Brain microvascular endothelial cell (primary cell): ENCODE measurements around the gene MLN.
"Not testable (repeated sequence)": the region's sequence is repeated elsewhere in the genome, so short reads cannot be mapped to it uniquely, and the experiment has no call there.

Source experiments
- DNase-seq: peaks from one replicate; pipeline ENCODE4 v3.0.0-alpha.2; 2020
- H3K27ac ChIP-seq: fragments of 250-450 bp; sonication (Bioruptor Pico); 2 replicates; pipeline ENCODE4 v1.5.1; 2020; ENCODE audit warnings: mild to moderate bottlenecking, moderate library complexity
- H3K27me3 ChIP-seq: fragments of 250-450 bp; sonication (Bioruptor Pico); replicated peaks from 2 replicates; pipeline ENCODE4 v1.5.1; 2020; ENCODE audit warnings: mild to moderate bottlenecking
- H3K36me3 ChIP-seq: fragments of 250-450 bp; sonication (Bioruptor Pico); replicated peaks from 2 replicates; pipeline ENCODE4 v1.5.1; 2020; ENCODE audit warnings: mild to moderate bottlenecking
- H3K4me3 ChIP-seq: 2 replicates; pipeline ENCODE4 v1.5.1; 2011; ENCODE audit warnings: low read depth, mild to moderate bottlenecking, control low read depth, low read length, moderate library complexity
- in situ Hi-C: cut with HindIII; loops from 2 replicates; pipeline ENCODE4 v1.10.0; 2017; ENCODE audit warnings: low sequenced_read_pairs, low pct_ligation_motif_present
- TF ChIP-seq, protein P1 (sequence below): IDR thresholded peaks from 2 replicates; pipeline ENCODE4 v1.5.1; 2011; ENCODE audit warnings: low read depth, mild to moderate bottlenecking, moderate library complexity, low read length, control low read depth, inconsistent platforms; ENCODE audit errors: missing control alignments

The MLN gene

GRCh38 chr6:33838983-33839382, 35.2 kb upstream of the MLN start:
- no peaks in the 10 kb centered on the region for H3K36me3 ChIP-seq
- DNase-seq = no peak
- TF ChIP-seq, protein P1, sequence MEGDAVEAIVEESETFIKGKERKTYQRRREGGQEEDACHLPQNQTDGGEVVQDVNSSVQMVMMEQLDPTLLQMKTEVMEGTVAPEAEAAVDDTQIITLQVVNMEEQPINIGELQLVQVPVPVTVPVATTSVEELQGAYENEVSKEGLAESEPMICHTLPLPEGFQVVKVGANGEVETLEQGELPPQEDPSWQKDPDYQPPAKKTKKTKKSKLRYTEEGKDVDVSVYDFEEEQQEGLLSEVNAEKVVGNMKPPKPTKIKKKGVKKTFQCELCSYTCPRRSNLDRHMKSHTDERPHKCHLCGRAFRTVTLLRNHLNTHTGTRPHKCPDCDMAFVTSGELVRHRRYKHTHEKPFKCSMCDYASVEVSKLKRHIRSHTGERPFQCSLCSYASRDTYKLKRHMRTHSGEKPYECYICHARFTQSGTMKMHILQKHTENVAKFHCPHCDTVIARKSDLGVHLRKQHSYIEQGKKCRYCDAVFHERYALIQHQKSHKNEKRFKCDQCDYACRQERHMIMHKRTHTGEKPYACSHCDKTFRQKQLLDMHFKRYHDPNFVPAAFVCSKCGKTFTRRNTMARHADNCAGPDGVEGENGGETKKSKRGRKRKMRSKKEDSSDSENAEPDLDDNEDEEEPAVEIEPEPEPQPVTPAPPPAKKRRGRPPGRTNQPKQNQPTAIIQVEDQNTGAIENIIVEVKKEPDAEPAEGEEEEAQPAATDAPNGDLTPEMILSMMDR = no peak
- no peaks in the 10 kb centered on the region for H3K27me3 ChIP-seq
- H3K27ac ChIP-seq = no peak overlapping the region
- in situ Hi-C loops = no loop called here
- H3K4me3 ChIP-seq = no peak overlapping the region

DNA sequence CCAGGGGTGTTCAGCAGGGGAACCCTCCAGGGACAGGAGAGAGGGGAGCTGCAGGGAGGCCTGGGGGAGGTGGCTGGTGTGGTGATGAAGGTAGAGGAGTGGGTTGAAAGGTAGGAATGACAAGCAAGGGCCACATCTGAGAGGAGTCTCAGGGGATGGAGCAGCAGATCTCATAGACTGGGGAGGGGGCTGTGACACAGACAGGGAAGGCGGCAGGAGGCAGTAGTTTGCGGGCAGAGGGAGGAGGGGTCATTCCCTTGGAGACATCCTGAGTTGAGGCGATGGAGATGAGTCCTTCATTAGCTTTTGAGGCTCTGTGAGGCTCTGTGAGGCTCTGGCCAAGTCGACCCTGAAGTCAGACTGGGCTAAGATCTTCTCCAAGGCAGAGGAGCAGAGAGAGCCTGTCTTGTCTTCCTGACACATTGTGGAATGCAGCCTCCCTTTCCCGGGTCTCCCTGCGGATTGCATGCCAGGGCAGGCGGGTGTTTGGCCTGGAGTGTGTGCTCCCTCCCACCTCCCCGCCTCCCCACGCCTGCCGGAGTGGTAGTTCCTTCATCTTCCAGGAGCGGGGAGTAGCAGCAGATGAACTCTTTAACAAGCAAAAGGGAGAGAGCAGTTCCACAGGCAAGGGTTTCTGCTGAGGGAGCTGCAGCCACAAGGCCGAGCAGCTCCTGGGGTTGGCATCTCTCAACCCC, 34.3 kb upstream of the MLN start:
- TF ChIP-seq, protein P1 = no peak
- Histone ChIP-seq H3K4me3 (no peak overlapping the region), H3K27me3 (no peaks in the 10 kb centered on the region), H3K36me3 (no peaks in the 10 kb centered on the region), H3K27ac (no peak overlapping the region)
- in situ Hi-C loops = no loop called here
- DNase-seq = no peak

DNA sequence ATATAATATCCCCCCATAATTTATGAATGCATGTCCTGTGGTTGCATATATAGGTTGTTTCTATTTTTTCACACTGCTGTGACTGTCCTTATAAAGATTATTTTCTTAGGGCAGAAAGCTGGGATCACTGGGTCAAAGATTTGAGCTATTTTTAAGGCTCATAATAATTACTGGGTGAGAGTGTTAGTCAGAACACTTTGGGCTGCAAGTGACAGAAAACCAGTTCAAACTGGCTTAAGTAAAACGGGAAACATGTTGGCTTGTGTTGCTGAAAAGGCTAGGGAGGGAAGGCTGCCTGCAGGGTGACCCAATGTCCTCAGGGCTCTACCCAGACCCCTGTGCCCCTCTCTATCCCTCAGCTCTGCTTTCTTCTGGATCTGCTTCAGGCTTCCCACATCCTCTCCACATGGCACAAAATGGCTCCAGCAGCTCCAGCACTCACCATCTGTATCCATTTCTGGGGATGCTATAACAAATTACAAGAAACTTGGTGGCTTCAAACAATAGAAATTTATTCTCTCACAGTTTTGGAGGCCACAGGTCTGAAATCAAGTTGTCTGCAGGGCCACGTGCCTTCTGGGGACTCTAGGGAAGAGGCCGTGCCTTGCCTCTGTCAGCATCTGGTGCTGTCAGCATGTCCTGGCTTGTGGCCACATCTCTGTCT, 33.1 kb upstream of the MLN start:
- no peak for DNase-seq
- TF ChIP-seq, protein P1 = no peak
- Histone ChIP-seq H3K36me3 (no peaks in the 10 kb centered on the region), H3K27ac (no peak overlapping the region), H3K4me3 (no peak overlapping the region), H3K27me3 (no peaks in the 10 kb centered on the region)
- in situ Hi-C loops = no loop called here

GRCh38 chr6:33834401-33835392, 30.9 kb upstream of the MLN start:
- TF ChIP-seq, protein P1 = no peak
- in situ Hi-C loops = no loop called here
- H3K36me3 ChIP-seq = no peaks in the 10 kb centered on the region
- no peak for DNase-seq
- no peak overlapping the region for H3K4me3 ChIP-seq
- H3K27ac ChIP-seq = no peak overlapping the region
- peaks cover 5% of the 10 kb centered on the region for H3K27me3 ChIP-seq

GRCh38 chr6:33833599-33833998, 29.8 kb upstream of the MLN start:
- Histone ChIP-seq H3K27me3 (peaks cover 9% of the 10 kb centered on the region), H3K36me3 (no peaks in the 10 kb centered on the region), H3K27ac (no peak overlapping the region), H3K4me3 (no peak overlapping the region)
- DNase-seq = no peak
- TF ChIP-seq, protein P1 = no peak
- in situ Hi-C loops = no loop called here

DNA sequence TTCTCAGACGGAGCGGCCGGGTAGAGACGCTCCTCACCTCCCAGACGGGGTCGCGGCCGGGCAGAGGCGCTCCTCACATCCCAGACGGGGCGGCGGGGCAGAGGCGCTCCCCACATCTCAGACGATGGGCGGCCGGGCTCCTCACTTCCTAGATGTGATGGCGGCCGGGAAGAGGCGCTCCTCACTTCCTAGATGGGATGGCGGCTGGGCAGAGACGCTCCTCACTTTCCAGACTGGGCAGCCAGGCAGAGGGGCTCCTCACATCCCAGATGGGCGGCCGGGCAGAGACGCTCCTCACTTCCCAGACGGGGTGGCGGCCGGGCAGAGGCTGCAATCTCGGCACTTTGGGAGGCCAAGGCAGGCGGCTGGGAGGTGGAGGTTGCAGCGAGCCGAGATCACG, 29.0 kb upstream of the MLN start:
- DNase-seq = not testable (repeated sequence)

GRCh38 chr6:33831725-33832124, 27.9 kb upstream of the MLN start:
- in situ Hi-C loops = not testable (repeated sequence)

More for the DNA sequence above, 29.0 kb upstream of the MLN start:
- H3K4me3 ChIP-seq, in situ Hi-C loops, H3K36me3 ChIP-seq, H3K27ac ChIP-seq: not testable (repeated sequence)
- H3K27me3 ChIP-seq = peaks cover 11% of the 10 kb centered on the region

More at GRCh38 chr6:33831725-33832124, 27.9 kb upstream of the MLN start:
- H3K4me3 ChIP-seq, H3K36me3 ChIP-seq, DNase-seq, H3K27ac ChIP-seq: not testable (repeated sequence)
- H3K27me3 ChIP-seq = peaks cover 11% of the 10 kb centered on the region
